Gastroesophageal sphincter (tissue), 4 donors: ENCODE results near the gene MAPK9. TPM values are rescaled to one million over a fixed set of nuclear protein-coding genes. Genes with fewer than 3 reads are reported as not detected.
"Not testable (repeated sequence)": the region's sequence is repeated elsewhere in the genome, so short reads cannot be mapped to it uniquely, and the experiment has no call there.

Source experiments
- ATAC-seq: fragments of 150-250 bp; one replicate; pipeline ENCODE4 v1.9.1; 2016; ENCODE audit warnings: mild to moderate bottlenecking, moderate library complexity
- H3K27ac ChIP-seq, 4 donors: fragments of 200-600 bp; sonication (generic) in 3 of 4; 1 replicate in 3 of 4; 2 replicates in 1 of 4; pipeline ENCODE4 v1.5.1; 2016 to 2019
- H3K27me3 ChIP-seq: fragments of 200-600 bp; sonication (generic); one replicate; pipeline ENCODE4 v1.5.1; 2019
- H3K36me3 ChIP-seq, 2 donors: fragments of 200-600 bp; sonication (generic); one replicate each; pipeline ENCODE4 v1.5.1; 2019; ENCODE audit warnings: control low read depth in 1 of 2
- H3K4me1 ChIP-seq, 3 donors: fragments of 200-600 bp; sonication (generic); 1 replicate in 2 of 3; 2 replicates in 1 of 3; pipeline ENCODE4 v1.5.1; 2016 to 2019; ENCODE audit warnings: control low read depth in 2 of 3
- H3K4me3 ChIP-seq, 2 donors: fragments of 200-600 bp; sonication (generic); one replicate each; pipeline ENCODE4 v1.5.1; 2019; ENCODE audit warnings: mild to moderate bottlenecking in 1 of 2, moderate library complexity in 1 of 2
- H3K9me3 ChIP-seq, 3 donors: fragments of 200-600 bp; sonication (generic); one replicate each; pipeline ENCODE4 v1.5.1; 2017 to 2019; ENCODE audit warnings: control low read depth in 2 of 3
- CTCF ChIP-seq, 4 experiments: fragments of 200-600 bp in 2 of 4; fragments of 450-650 bp in 2 of 4; sonication (generic) in 1 of 4; IDR thresholded peaks; one replicate each; pipeline ENCODE4 v1.5.1; 2017 to 2019; ENCODE audit warnings: antibody characterized with exemption in 4 of 4, mild to moderate bottlenecking in 2 of 4, moderate library complexity in 2 of 4
- EP300 ChIP-seq: sonication (generic); formaldehyde crosslinking; IDR thresholded peaks from one replicate; pipeline ENCODE4 v1.6.1; 2017; ENCODE audit warnings: antibody characterized with exemption, mild to moderate bottlenecking
- POLR2A ChIP-seq, 2 donors: fragments of 450-650 bp; IDR thresholded peaks; one replicate each; pipeline ENCODE4 v1.6.1; 2017; ENCODE audit warnings: antibody characterized with exemption in 2 of 2, mild to moderate bottlenecking in 2 of 2, moderate library complexity in 1 of 2
- POLR2AphosphoS5 ChIP-seq: sonication (generic); formaldehyde crosslinking; IDR thresholded peaks from one replicate; pipeline ENCODE4 v1.6.1; 2017; ENCODE audit warnings: antibody characterized with exemption
- WGBS, 2 donors: methylation state at CpG; one replicate each; pipeline ENCODE4 v1.1.5; 2018; ENCODE audit warnings: low coverage in 1 of 2; 5-methylcytosine and 5-hydroxymethylcytosine counted together
- total RNA-seq, 4 donors: library from RNA; depleted of rRNA; stranded (reverse); fragments of >200 nt; gene quantifications; one replicate each; pipeline ENCODE4 v1.1.0, GENCODE V29; 2016

The MAPK9 gene
- total RNA-seq, 4 donors from 2014 or later: 25.7 to 43.7 (median 35.7) TPM

- no peak for ATAC-seq
- 5 to 7% methylated on average over 3 of the region's 4 CpGs for WGBS, 2 donors
Measured at GRCh38 chr5:180213256-180213600, 78.7 kb downstream of the MAPK9 start.

GRCh38 chr5:180212363-180213255 lies 79.3 kb downstream of the MAPK9 start:
- TF ChIP-seq POLR2A (IDR thresholded peaks at IDR 0.05): no peak
- no peak for TF ChIP-seq CTCF (IDR thresholded peaks at IDR 0.05)
- no peak for TF ChIP-seq POLR2AphosphoS5
- TF ChIP-seq EP300: no peak
- WGBS, 2 donors: 7 to 62% methylated on average over 5 of the region's 19 CpGs
- Histone ChIP-seq H3K36me3 (no peaks in the 10 kb centered on the region), H3K4me3 (no peak overlapping the region), H3K9me3 (peaks cover 0 to 27% (median 0%) of the 10 kb centered on the region in 3 donors), H3K4me1 (peaks cover 0 to 21% (median 0%) of the 10 kb centered on the region in 3 donors), H3K27ac (no peak overlapping the region), H3K27me3 (peaks cover 48% of the 10 kb centered on the region)
- ATAC-seq: no peak

More at GRCh38 chr5:180213256-180213600, 78.7 kb downstream of the MAPK9 start:
- H3K4me1 ChIP-seq: peaks cover 0 to 16% (median 0%) of the 10 kb centered on the region in 3 donors
- H3K36me3 ChIP-seq: no peaks in the 10 kb centered on the region
- TF ChIP-seq POLR2AphosphoS5: no peak
- TF ChIP-seq CTCF (IDR thresholded peaks at IDR 0.05): no peak
- TF ChIP-seq EP300: no peak
- TF ChIP-seq POLR2A (IDR thresholded peaks at IDR 0.05): no peak
- H3K27ac ChIP-seq: no peak overlapping the region
- peaks cover 41% of the 10 kb centered on the region for H3K27me3 ChIP-seq
- H3K9me3 ChIP-seq: peaks cover 0 to 33% (median 0%) of the 10 kb centered on the region in 3 donors
- H3K4me3 ChIP-seq: no peak overlapping the region

DNA sequence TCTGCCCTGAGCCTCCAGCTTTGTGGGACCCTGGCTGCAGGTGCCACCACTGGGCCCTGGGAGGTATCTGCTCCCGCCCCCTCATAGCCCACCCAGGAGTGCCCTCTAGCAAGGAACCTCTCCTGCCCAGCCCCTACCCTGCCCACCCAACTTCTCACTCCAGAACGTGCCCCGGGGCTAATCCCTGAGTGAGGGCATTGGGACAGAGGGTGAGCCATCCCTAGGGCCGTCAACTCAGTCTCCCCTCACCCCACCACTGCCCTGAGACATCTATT lies 80.2 kb downstream of the MAPK9 start:
- no CpG with 5 or more reads among the region's 4 CpGs for WGBS, 2 donors
- no peak for ATAC-seq
- Histone ChIP-seq H3K4me1 (peaks cover 0 to 23% (median 0%) of the 10 kb centered on the region in 3 donors), H3K4me3 (no peak overlapping the region), H3K27me3 (peaks cover 57% of the 10 kb centered on the region), H3K36me3 (no peaks in the 10 kb centered on the region), H3K9me3 (peaks cover 0 to 18% (median 0%) of the 10 kb centered on the region in 3 donors), H3K27ac (no peak overlapping the region)
- TF ChIP-seq POLR2A (IDR thresholded peaks at IDR 0.05) (no peak), EP300 (no peak), POLR2AphosphoS5 (no peak), CTCF (IDR thresholded peaks at IDR 0.05) (no peak)

DNA sequence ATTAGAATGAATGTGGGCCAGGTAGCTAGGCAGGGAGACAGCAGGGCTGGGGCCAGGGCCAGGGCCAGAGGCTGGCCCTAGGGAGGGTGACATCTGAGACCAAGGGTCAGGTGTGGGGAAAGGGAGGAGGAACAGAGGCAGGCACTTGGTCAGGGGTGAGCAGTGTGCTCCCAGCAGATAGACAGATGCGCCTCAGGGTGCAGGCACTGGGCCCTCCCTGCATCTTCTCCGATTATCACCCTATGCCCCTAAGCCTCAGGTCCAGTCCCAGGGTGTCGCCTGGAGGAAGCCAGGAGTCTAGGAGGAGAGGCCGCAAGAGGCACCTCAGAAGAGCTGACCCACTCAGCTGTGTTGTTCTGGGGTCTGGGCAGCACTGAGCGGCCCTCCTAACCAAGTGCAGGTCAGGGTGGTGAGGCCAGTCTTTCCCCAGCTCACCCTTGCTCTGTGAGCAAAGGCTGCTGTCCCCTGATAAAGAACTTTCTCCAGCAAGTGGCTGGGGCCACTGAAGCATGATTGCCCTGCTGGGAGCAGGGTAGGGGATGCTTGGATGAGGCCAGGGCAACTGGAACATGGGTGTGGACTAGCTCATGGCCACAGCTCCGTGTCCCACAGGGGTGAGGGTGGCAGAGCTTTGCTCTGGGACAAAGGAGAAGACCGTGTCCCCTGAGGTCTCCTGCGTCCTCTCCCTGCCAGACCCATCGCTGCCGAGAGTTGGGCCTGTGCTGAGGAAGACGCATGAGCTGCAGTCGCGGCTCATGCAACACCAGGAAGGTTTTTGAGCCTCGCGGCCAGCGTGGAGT lies 80.7 kb downstream of the MAPK9 start:
- 100% methylated on average over 1 of the region's 16 CpGs; no CpG with 5 or more reads in 1 of the 2 donors for WGBS, 2 donors
- Histone ChIP-seq H3K36me3 (no peaks in the 10 kb centered on the region), H3K27ac (no peak overlapping the region), H3K27me3 (peaks cover 58% of the 10 kb centered on the region), H3K4me1 (peaks cover 0 to 23% (median 0%) of the 10 kb centered on the region in 3 donors), H3K9me3 (peaks cover 0 to 13% (median 0%) of the 10 kb centered on the region in 3 donors), H3K4me3 (no peak overlapping the region)
- no peak for TF ChIP-seq CTCF (IDR thresholded peaks at IDR 0.05)
- TF ChIP-seq EP300: no peak
- TF ChIP-seq POLR2A (IDR thresholded peaks at IDR 0.05): no peak
- TF ChIP-seq POLR2AphosphoS5: no peak
- no peak for ATAC-seq

- ATAC-seq, H3K9me3 ChIP-seq, H3K27ac ChIP-seq, H3K36me3 ChIP-seq, H3K4me3 ChIP-seq: not testable (repeated sequence)
- H3K4me1 ChIP-seq: peaks cover 0 to 23% (median 0%) of the 10 kb centered on the region in 3 donors
- H3K27me3 ChIP-seq: peaks cover 66% of the 10 kb centered on the region
- 85 to 90% methylated on average over 7 to 8 of the region's 12 CpGs for WGBS, 2 donors
Measured at GRCh38 chr5:180210077-180210476, 81.8 kb downstream of the MAPK9 start.
